GM23248 (cell line): Measurements from ENCODE around the gene TBC1D2B. TPM values are rescaled to one million over a fixed set of nuclear protein-coding genes. Genes with fewer than 3 reads are reported as not detected.

Experiments used
- DNase-seq: peaks from one replicate; pipeline ENCODE4 v3.0.0-alpha.2; 2015
- H2AFZ ChIP-seq: fragments of 200-600 bp; sonication (generic); 2 replicates; pipeline ENCODE4 v1.6.1; 2016; ENCODE audit warnings: antibody characterized with exemption
- H3F3A ChIP-seq: fragments of 200-600 bp; sonication (generic); 2 replicates; pipeline ENCODE4 v1.6.1; 2016; ENCODE audit warnings: mild to moderate bottlenecking, antibody characterized with exemption, mixed run types; ENCODE audit not compliant: insufficient read depth
- H3K27ac ChIP-seq: fragments of 200-600 bp; sonication (generic); 2 replicates; pipeline ENCODE4 v1.5.1; 2016; ENCODE audit warnings: mild to moderate bottlenecking
- H3K27me3 ChIP-seq: fragments of 200-600 bp; sonication (generic); replicated peaks from 2 replicates; pipeline ENCODE4 v1.6.1; 2016; ENCODE audit warnings: mild to moderate bottlenecking; ENCODE audit not compliant: insufficient read depth
- H3K36me3 ChIP-seq: fragments of 200-600 bp; sonication (generic); 2 replicates; pipeline ENCODE4 v1.6.1; 2016; ENCODE audit warnings: low read depth, mild to moderate bottlenecking
- H3K4me1 ChIP-seq: fragments of 200-600 bp; sonication (generic); 2 replicates; pipeline ENCODE4 v1.6.1; 2016; ENCODE audit warnings: mild to moderate bottlenecking; ENCODE audit not compliant: insufficient read depth
- H3K4me2 ChIP-seq: fragments of 200-600 bp; sonication (generic); one replicate; pipeline ENCODE4 v1.6.1; 2016; ENCODE audit warnings: mild to moderate bottlenecking; ENCODE audit not compliant: unreplicated experiment
- H3K4me3 ChIP-seq: fragments of 200-600 bp; sonication (generic); 2 replicates; pipeline ENCODE4 v1.5.1; 2016; ENCODE audit warnings: mild to moderate bottlenecking
- H3K79me2 ChIP-seq: fragments of 200-600 bp; sonication (generic); 2 replicates; pipeline ENCODE4 v1.6.1; 2016; ENCODE audit warnings: mild to moderate bottlenecking; ENCODE audit not compliant: insufficient read depth
- H3K9ac ChIP-seq: fragments of 200-600 bp; sonication (generic); 2 replicates; pipeline ENCODE4 v1.6.1; 2016; ENCODE audit warnings: mild to moderate bottlenecking
- H3K9me2 ChIP-seq: fragments of 200-600 bp; sonication (generic); 2 replicates; pipeline ENCODE4 v1.6.1; 2016; ENCODE audit warnings: mixed run types, mild to moderate bottlenecking, moderate library complexity; ENCODE audit not compliant: insufficient read depth
- H3K9me3 ChIP-seq: fragments of 200-600 bp; sonication (generic); one replicate; pipeline ENCODE4 v1.6.1; 2017; ENCODE audit warnings: low read depth
- H4K20me1 ChIP-seq: fragments of 200-600 bp; sonication (generic); 2 replicates; pipeline ENCODE4 v1.6.0; 2016; ENCODE audit not compliant: insufficient read depth
- EZH2 ChIP-seq: fragments of 200-600 bp; sonication (generic); IDR thresholded peaks from 2 replicates; pipeline ENCODE4 v1.6.1; 2018; ENCODE audit warnings: antibody characterized with exemption, mild to moderate bottlenecking; ENCODE audit not compliant: insufficient read depth, poor library complexity, severe bottlenecking
- EZH2phosphoT487 ChIP-seq: fragments of 200-600 bp; sonication (generic); IDR thresholded peaks from 2 replicates; pipeline ENCODE4 v1.6.1; 2018; ENCODE audit warnings: antibody characterized with exemption, moderate library complexity, mild to moderate bottlenecking, low read depth; ENCODE audit not compliant: insufficient read depth
- WGBS, 2 experiments: methylation state at CpG; one replicate each; pipeline ENCODE4 v1.1.6; 2015 to 2017; ENCODE audit warnings: low lambda C conversion rate in 2 of 2, low coverage in 1 of 2; ENCODE audit errors: missing lambda C conversion rate in 2 of 2; 5-methylcytosine and 5-hydroxymethylcytosine counted together
- in situ Hi-C: fragments of 300-500 bp; cut with MboI; formaldehyde crosslinking; loops from 2 replicates; pipeline ENCODE4 v1.15.0; 2020
- polyA plus RNA-seq: library from polyadenylated mRNA; unstranded; fragments of >200 nt; fragmentation: Nextera tagmentation; extraction: Ambion mirVana; gene quantifications from 2 replicates; pipeline ENCODE4 v1.2.1, GENCODE V29; 2016
- total RNA-seq: library from RNA; depleted of rRNA; stranded (reverse); fragments of >200 nt; shearing (Covaris generic); gene quantifications from 2 replicates; pipeline ENCODE4 v1.2.3, GENCODE V29; 2014

TBC1D2B gene
- total and polyA plus RNA-seq, 2 experiments from 2014 or later = 11.1 to 40.5 TPM

- H3K27me3 ChIP-seq = no peaks in the 10 kb centered on the region
- H3F3A ChIP-seq = no peaks in the 10 kb centered on the region
- H2AFZ ChIP-seq = no peak overlapping the region
- no peak overlapping the region for H3K4me2 ChIP-seq
- H3K4me3 ChIP-seq = no peak overlapping the region
- no peaks in the 10 kb centered on the region for H3K9me3 ChIP-seq
- no peak for TF ChIP-seq EZH2phosphoT487
- TF ChIP-seq EZH2 = no peak
- DNase-seq = no peak
- no peaks in the 10 kb centered on the region for H3K9me2 ChIP-seq
- WGBS, 2 experiments = 73 to 74% methylated on average over 11 of the region's 11 CpGs
- no peaks in the 10 kb centered on the region for H3K79me2 ChIP-seq
- no peaks in the 10 kb centered on the region for H3K4me1 ChIP-seq
- peaks cover 38% of the 10 kb centered on the region for H3K36me3 ChIP-seq
- H3K9ac ChIP-seq = no peak overlapping the region
- H3K27ac ChIP-seq = no peak overlapping the region
- in situ Hi-C loops = no loop called here
- no peaks in the 10 kb centered on the region; the same call in 1 of the 2 replicates for H4K20me1 ChIP-seq
Observed at GRCh38 chr15:78018946-78019644, 58.4 kb downstream of the TBC1D2B start.

GRCh38 chr15:78018445-78018844, 59.1 kb downstream of the TBC1D2B start:
- Histone ChIP-seq H3K4me2 (no peak overlapping the region), H3F3A (no peaks in the 10 kb centered on the region), H3K27me3 (no peaks in the 10 kb centered on the region), H3K9me2 (no peaks in the 10 kb centered on the region), H2AFZ (no peak overlapping the region), H3K27ac (no peak overlapping the region), H3K9me3 (no peaks in the 10 kb centered on the region), H3K9ac (no peak overlapping the region), H4K20me1 (no peaks in the 10 kb centered on the region; the same call in 1 of the 2 replicates), H3K36me3 (peaks cover 33% of the 10 kb centered on the region), H3K79me2 (no peaks in the 10 kb centered on the region), H3K4me1 (no peaks in the 10 kb centered on the region), H3K4me3 (no peak overlapping the region)
- no peak for DNase-seq
- 51 to 56% methylated on average over 4 of the region's 4 CpGs for WGBS, 2 experiments
- in situ Hi-C loops = no loop called here
- TF ChIP-seq EZH2 = no peak
- TF ChIP-seq EZH2phosphoT487 = no peak

GRCh38 chr15:78016860-78017259, 60.7 kb downstream of the TBC1D2B start:
- no peaks in the 10 kb centered on the region for H3K27me3 ChIP-seq
- DNase-seq = no peak
- H3K79me2 ChIP-seq = no peaks in the 10 kb centered on the region
- H3K9me3 ChIP-seq = no peaks in the 10 kb centered on the region
- no peak overlapping the region for H2AFZ ChIP-seq
- H4K20me1 ChIP-seq = no peaks in the 10 kb centered on the region; the same call in 1 of the 2 replicates
- no peaks in the 10 kb centered on the region for H3K9me2 ChIP-seq
- H3K4me2 ChIP-seq = no peak overlapping the region
- in situ Hi-C loops = no loop called here
- H3K4me1 ChIP-seq = no peaks in the 10 kb centered on the region
- WGBS, 2 experiments = 85 to 94% methylated on average over 1 of the region's 1 CpG
- H3K27ac ChIP-seq = no peak overlapping the region
- H3K9ac ChIP-seq = no peak overlapping the region
- no peak for TF ChIP-seq EZH2
- H3F3A ChIP-seq = no peaks in the 10 kb centered on the region
- no peak overlapping the region for H3K4me3 ChIP-seq
- peaks cover 39% of the 10 kb centered on the region for H3K36me3 ChIP-seq

DNA sequence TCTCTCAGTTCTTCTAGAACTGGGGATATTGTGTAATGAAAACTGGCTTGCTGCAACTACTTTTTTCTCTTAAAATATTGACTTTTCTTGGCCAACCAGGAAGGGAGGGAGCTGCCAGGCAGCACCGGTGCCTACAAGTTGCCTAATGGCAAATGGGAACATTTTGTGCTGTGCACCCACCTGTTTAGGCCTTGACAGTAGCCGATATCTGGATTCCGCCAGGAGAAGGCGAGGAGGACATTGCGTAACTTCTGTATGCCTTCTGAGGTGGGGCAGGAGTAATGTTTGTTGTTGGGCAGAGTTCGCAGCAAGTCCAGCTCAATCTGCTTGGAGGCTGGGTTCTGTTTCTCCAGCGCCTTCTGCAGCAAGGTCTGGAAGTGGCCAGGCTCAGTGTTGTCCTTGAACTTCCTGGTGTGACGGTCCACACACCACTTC, 64.9 kb downstream of the TBC1D2B start:
- WGBS, 2 experiments = 81 to 84% methylated on average over 8 of the region's 8 CpGs
- Histone ChIP-seq H3K27ac (no peak overlapping the region), H3K4me3 (no peak overlapping the region), H3F3A (0 out of 2 replicates have a peak, but pooled peaks cover 7% of the 10 kb centered on the region), H3K4me2 (no peak overlapping the region), H4K20me1 (no peaks in the 10 kb centered on the region; the same call in 1 of the 2 replicates), H3K79me2 (no peaks in the 10 kb centered on the region), H2AFZ (no peak overlapping the region), H3K9me3 (no peaks in the 10 kb centered on the region), H3K27me3 (no peaks in the 10 kb centered on the region), H3K4me1 (peaks cover 7% of the 10 kb centered on the region), H3K9ac (no peak overlapping the region), H3K36me3 (peaks cover 35% of the 10 kb centered on the region), H3K9me2 (no peaks in the 10 kb centered on the region)
- DNase-seq = no peak
- no peak for TF ChIP-seq EZH2phosphoT487
- TF ChIP-seq EZH2 = no peak
- in situ Hi-C loops = no loop called here

DNA sequence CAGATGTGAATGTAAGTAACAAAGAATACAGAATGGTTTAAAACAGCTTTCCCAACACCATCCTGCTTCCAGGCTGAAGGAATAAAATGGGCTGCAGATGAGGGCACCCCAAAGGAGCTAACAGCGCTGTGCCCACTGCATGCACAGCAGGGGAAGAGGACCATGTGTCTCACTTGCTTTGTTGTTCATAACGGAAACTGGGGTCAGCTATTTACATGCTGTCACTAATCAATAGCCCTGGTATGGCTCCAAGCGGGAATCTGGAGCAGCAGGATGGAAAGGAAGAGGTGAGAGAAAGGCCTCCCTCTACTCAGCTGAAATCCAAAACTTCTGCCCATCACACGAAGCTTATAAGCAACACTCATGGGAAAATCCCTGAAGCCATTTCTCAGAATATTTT, 67.4 kb downstream of the TBC1D2B start:
- no peaks in the 10 kb centered on the region for H3K9me3 ChIP-seq
- H3K4me1 ChIP-seq = peaks cover 10% of the 10 kb centered on the region
- H3K4me2 ChIP-seq = no peak overlapping the region
- 65 to 73% methylated on average over 4 of the region's 4 CpGs for WGBS, 2 experiments
- no peaks in the 10 kb centered on the region for H3K27me3 ChIP-seq
- H3K79me2 ChIP-seq = no peaks in the 10 kb centered on the region
- H3F3A ChIP-seq = peaks cover 16% of the 10 kb centered on the region
- peaks cover 30% of the 10 kb centered on the region for H3K36me3 ChIP-seq
- no peak overlapping the region for H3K4me3 ChIP-seq
- no peak overlapping the region for H2AFZ ChIP-seq
- DNase-seq = no peak
- TF ChIP-seq EZH2phosphoT487 = no peak
- TF ChIP-seq EZH2 = no peak
- H3K27ac ChIP-seq = no peak overlapping the region
- H3K9ac ChIP-seq = no peak overlapping the region
- H3K9me2 ChIP-seq = no peaks in the 10 kb centered on the region
- no peaks in the 10 kb centered on the region for H4K20me1 ChIP-seq
- in situ Hi-C loops = no loop called here
